DND-41 (cell line): Measurements from ENCODE around the gene GAB4.

Experiments used
- ATAC-seq: fragments of 200-7000 bp; cut with Tn5 transposase; 3 replicates; pipeline ENCODE4 v1.9.1; 2021; ENCODE audit warnings: low read depth; ENCODE audit not compliant: insufficient read depth
- DNase-seq: peaks from one replicate; pipeline ENCODE4 v3.0.0-alpha.2; 2020
- H2AFZ ChIP-seq: 2 replicates; pipeline ENCODE4 v1.6.0; 2012; ENCODE audit warnings: low read depth, low read length
- H3K27ac ChIP-seq: 2 replicates; pipeline ENCODE4 v1.5.1; 2012; ENCODE audit warnings: low read length, inconsistent platforms
- H3K27me3 ChIP-seq: fragments of 200-600 bp; sonication (generic); 2 replicates; pipeline ENCODE4 v1.6.0; 2012; ENCODE audit warnings: low read length, mild to moderate bottlenecking, inconsistent platforms; ENCODE audit not compliant: insufficient read depth, poor library complexity
- H3K36me3 ChIP-seq: 2 replicates; pipeline ENCODE4 v1.5.1; 2012; ENCODE audit warnings: low read length, inconsistent platforms; ENCODE audit not compliant: insufficient read depth
- H3K4me1 ChIP-seq: 2 replicates; pipeline ENCODE4 v1.5.1; 2012; ENCODE audit warnings: mild to moderate bottlenecking, low read length; ENCODE audit not compliant: insufficient read depth
- H3K4me2 ChIP-seq: 2 replicates; pipeline ENCODE4 v1.6.0; 2012; ENCODE audit warnings: mild to moderate bottlenecking, moderate library complexity, low read length, inconsistent platforms; ENCODE audit not compliant: insufficient read depth
- H3K4me3 ChIP-seq, 2 experiments: fragments of 200-600 bp in 1 of 2; shearing (Covaris generic) in 1 of 2; 2 replicates each; pipeline ENCODE4 v1.5.1; 2012 to 2016; ENCODE audit warnings: inconsistent platforms in 2 of 2, low read length in 2 of 2, mild to moderate bottlenecking in 2 of 2, low read depth in 1 of 2, moderate library complexity in 1 of 2
- H3K79me2 ChIP-seq: 2 replicates; pipeline ENCODE4 v1.6.0; 2012; ENCODE audit warnings: low read length, inconsistent platforms; ENCODE audit not compliant: insufficient read depth
- H3K9ac ChIP-seq: 2 replicates; pipeline ENCODE4 v1.6.0; 2012; ENCODE audit warnings: low read depth, mild to moderate bottlenecking, inconsistent platforms, low read length, moderate library complexity
- H3K9me3 ChIP-seq: 2 replicates; pipeline ENCODE4 v1.5.1; 2012; ENCODE audit warnings: low read length, moderate library complexity, mild to moderate bottlenecking, inconsistent platforms; ENCODE audit not compliant: insufficient read depth, severe bottlenecking
- H4K20me1 ChIP-seq: 2 replicates; pipeline ENCODE4 v1.6.0; 2012; ENCODE audit warnings: low read length; ENCODE audit not compliant: insufficient read depth
- EZH2 ChIP-seq: IDR thresholded peaks from 3 replicates; pipeline ENCODE4 v1.6.1; 2012; ENCODE audit warnings: borderline replicate concordance, low read depth, mild to moderate bottlenecking, moderate library complexity, low read length, inconsistent platforms; ENCODE audit not compliant: severe bottlenecking
- TF ChIP-seq, protein P1 (sequence below): IDR thresholded peaks from 2 replicates; pipeline ENCODE4 v1.5.1; 2012; ENCODE audit warnings: borderline replicate concordance, low read length, moderate library complexity, mild to moderate bottlenecking; ENCODE audit not compliant: poor library complexity, severe bottlenecking; ENCODE audit errors: extremely low read depth

GAB4 gene

GRCh38 chr22:16972311-16972710 lies 35.7 kb downstream of the GAB4 start:
- ATAC-seq (no peak), DNase-seq (no peak)
- Histone ChIP-seq H2AFZ (no peak overlapping the region), H3K27me3 (no peaks in the 10 kb centered on the region), H3K79me2 (no peaks in the 10 kb centered on the region), H3K4me3 (no peak overlapping the region), H3K4me1 (no peaks in the 10 kb centered on the region; the same call in 1 of the 2 replicates), H3K9me3 (no peaks in the 10 kb centered on the region), H3K27ac (no peak overlapping the region), H3K36me3 (no peaks in the 10 kb centered on the region), H4K20me1 (no peaks in the 10 kb centered on the region; the same call in 1 of the 2 replicates), H3K9ac (no peak overlapping the region), H3K4me2 (no peak overlapping the region)
- TF ChIP-seq, protein P1, sequence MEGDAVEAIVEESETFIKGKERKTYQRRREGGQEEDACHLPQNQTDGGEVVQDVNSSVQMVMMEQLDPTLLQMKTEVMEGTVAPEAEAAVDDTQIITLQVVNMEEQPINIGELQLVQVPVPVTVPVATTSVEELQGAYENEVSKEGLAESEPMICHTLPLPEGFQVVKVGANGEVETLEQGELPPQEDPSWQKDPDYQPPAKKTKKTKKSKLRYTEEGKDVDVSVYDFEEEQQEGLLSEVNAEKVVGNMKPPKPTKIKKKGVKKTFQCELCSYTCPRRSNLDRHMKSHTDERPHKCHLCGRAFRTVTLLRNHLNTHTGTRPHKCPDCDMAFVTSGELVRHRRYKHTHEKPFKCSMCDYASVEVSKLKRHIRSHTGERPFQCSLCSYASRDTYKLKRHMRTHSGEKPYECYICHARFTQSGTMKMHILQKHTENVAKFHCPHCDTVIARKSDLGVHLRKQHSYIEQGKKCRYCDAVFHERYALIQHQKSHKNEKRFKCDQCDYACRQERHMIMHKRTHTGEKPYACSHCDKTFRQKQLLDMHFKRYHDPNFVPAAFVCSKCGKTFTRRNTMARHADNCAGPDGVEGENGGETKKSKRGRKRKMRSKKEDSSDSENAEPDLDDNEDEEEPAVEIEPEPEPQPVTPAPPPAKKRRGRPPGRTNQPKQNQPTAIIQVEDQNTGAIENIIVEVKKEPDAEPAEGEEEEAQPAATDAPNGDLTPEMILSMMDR = no peak
- TF ChIP-seq EZH2 = no peak

- TF ChIP-seq, protein P1 = no peak
- TF ChIP-seq EZH2 = no peak
These were observed 37.6 kb downstream of the GAB4 start for GRCh38 chr22:16970446-16970845.

DNA sequence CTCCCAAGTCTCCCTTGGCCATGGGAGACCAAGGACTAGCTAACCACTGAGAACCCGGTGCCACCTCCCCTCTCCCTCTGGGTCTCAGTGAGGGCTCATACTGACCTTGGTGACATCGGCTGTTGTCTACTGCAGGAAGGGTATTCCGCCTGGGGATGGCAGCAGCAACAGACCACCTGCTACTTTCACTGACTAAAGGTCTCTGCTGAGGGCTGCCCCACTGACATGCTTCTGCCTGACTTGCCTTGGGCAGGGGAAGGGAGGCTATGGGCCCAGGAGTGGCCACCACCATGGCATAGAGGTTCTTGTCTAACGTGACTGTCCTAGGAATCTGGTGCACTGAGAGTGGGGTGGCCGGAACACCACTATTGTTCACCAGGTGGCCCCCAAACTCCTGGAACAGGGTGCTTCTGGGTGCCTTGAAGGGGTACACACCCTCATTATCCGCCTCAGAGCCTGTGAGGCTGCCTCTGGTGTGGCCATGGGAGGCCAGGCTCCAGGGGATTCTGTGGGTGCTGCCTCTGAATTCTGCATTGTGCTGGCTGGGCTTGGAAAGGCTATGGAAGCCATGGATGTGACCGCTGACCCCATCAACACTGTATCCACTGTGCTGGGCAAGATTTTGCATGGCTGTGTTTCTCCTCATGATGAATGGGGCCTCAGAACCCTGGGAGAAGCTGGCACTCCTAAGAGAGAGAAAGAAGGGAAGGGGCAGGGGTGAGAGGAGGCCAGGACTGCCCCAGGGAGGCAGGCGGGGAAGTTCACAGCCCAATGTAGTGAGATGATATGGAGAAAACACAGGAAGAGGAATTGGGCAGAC lies 38.3 kb downstream of the GAB4 start:
- H3K9me3 ChIP-seq = no peaks in the 10 kb centered on the region

More at GRCh38 chr22:16970446-16970845, 37.6 kb downstream of the GAB4 start:
- Histone ChIP-seq H4K20me1 (no peaks in the 10 kb centered on the region; the same call in 1 of the 2 replicates), H3K4me1 (no peaks in the 10 kb centered on the region; the same call in 1 of the 2 replicates), H3K9ac (no peak overlapping the region), H3K36me3 (no peaks in the 10 kb centered on the region), H3K27me3 (no peaks in the 10 kb centered on the region), H2AFZ (no peak overlapping the region), H3K4me3 (no peak overlapping the region), H3K79me2 (no peaks in the 10 kb centered on the region), H3K4me2 (no peak overlapping the region), H3K9me3 (no peaks in the 10 kb centered on the region), H3K27ac (no peak overlapping the region)
- peak; percentile 53 for DNase-seq
- peak; percentile 92 for ATAC-seq

More for the DNA sequence above, 38.3 kb downstream of the GAB4 start:
- Histone ChIP-seq H3K9ac (no peak overlapping the region), H3K4me2 (no peak overlapping the region), H3K27ac (no peak overlapping the region), H3K79me2 (no peaks in the 10 kb centered on the region), H4K20me1 (no peaks in the 10 kb centered on the region; the same call in 1 of the 2 replicates), H3K4me1 (no peaks in the 10 kb centered on the region; the same call in 1 of the 2 replicates), H3K27me3 (no peaks in the 10 kb centered on the region), H3K4me3 (no peak overlapping the region), H2AFZ (no peak overlapping the region), H3K36me3 (no peaks in the 10 kb centered on the region)
- no peak for TF ChIP-seq EZH2
- TF ChIP-seq, protein P1 = no peak
- ATAC-seq (no peak), DNase-seq (no peak)
